Fibroblast of mammary gland (primary cell): ENCODE measurements around the gene KDM6A.
"Not testable (repeated sequence)": the region's sequence is repeated elsewhere in the genome, so short reads cannot be mapped to it uniquely, and the experiment has no call there.

Experiments
- DNase-seq: peaks from one replicate; pipeline ENCODE4 v3.0.0-alpha.2; 2010; ENCODE audit warnings: low read depth
- H3K4me3 ChIP-seq: 2 replicates; pipeline ENCODE4 v1.5.1; 2011; ENCODE audit warnings: low read depth, mild to moderate bottlenecking, low read length, moderate library complexity; ENCODE audit not compliant: control insufficient read depth
- TF ChIP-seq, protein P1 (sequence below): conservative IDR thresholded peaks from 2 replicates; pipeline ENCODE4 v1.5.1; 2011; ENCODE audit warnings: low read depth, low read length, inconsistent platforms; ENCODE audit not compliant: control insufficient read depth, insufficient read depth

KDM6A gene

GRCh38 chrX:44908827-44909226 is 35.8 kb downstream of the KDM6A start:
- no peak overlapping the region for H3K4me3 ChIP-seq
- no peak for DNase-seq
- TF ChIP-seq, protein P1, sequence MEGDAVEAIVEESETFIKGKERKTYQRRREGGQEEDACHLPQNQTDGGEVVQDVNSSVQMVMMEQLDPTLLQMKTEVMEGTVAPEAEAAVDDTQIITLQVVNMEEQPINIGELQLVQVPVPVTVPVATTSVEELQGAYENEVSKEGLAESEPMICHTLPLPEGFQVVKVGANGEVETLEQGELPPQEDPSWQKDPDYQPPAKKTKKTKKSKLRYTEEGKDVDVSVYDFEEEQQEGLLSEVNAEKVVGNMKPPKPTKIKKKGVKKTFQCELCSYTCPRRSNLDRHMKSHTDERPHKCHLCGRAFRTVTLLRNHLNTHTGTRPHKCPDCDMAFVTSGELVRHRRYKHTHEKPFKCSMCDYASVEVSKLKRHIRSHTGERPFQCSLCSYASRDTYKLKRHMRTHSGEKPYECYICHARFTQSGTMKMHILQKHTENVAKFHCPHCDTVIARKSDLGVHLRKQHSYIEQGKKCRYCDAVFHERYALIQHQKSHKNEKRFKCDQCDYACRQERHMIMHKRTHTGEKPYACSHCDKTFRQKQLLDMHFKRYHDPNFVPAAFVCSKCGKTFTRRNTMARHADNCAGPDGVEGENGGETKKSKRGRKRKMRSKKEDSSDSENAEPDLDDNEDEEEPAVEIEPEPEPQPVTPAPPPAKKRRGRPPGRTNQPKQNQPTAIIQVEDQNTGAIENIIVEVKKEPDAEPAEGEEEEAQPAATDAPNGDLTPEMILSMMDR: no peak

GRCh38 chrX:44910508-44910907 is 37.5 kb downstream of the KDM6A start:
- not testable (repeated sequence) for DNase-seq, H3K4me3 ChIP-seq

DNA sequence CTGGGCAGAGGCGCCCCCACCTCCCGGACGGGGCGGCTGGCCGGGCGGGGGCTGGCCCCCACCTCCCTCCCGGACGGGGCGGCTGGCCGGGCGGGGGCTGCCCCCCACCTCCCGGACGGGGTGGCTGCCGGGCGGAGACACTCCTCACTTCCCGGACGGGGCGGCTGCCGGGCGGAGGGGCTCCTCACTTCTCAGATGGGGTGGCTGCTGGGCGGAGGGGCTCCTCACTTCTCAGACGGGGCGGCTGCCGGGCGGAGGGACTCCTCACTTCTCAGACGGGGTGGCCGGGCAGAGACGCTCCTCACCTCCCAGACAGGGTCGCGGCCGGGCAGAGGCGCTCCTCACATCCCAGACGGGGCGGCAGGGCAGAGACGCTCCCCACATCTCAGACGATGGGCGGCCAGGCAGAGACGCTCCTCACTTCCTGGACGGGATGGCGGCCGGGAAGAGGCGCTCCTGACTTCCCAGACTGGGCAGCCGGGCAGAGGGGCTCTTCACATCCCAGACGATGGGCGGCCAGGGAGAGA is 38.1 kb downstream of the KDM6A start:
- not testable (repeated sequence) for DNase-seq

DNA sequence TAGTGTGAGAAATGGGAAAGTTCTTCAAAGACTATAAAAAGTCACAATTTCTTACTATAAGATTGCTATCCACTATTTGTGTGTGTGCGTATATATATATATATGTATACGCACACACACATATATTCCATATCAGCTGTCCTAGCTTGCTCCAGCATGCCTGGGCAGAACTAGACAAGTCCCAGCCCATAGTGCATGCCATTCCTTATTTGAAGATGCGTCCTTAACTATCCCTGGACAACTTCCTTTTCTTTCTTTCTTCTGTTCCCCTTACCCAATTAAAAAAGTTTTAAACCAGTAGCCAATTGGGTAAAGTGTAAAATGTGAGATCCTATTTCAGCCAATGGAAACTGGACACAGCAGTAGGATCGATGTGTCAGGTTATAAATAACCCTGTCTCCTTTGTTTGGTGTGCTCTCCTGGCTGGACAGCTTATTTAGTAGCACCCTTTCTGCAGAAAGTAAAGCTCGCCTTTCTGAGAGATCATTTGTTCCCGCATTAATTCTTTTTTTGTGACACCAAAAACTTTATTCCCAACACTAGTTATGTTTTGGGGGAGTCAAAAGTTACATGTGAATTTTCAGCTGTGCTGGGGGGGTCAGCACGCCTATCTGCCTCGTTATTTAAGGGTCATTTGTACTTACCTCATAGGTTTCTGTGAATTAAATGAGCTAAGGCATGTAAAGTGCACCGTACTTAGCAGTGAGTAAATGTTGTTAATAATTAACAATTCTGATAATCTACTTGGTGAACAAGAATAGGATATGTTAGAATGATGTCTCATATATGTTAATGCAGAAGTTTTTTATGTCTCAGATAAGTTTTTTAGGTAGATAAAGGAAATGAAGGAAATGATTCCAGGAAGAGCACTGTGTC is 40.9 kb downstream of the KDM6A start:
- no peak overlapping the region for H3K4me3 ChIP-seq
- TF ChIP-seq, protein P1: no peak
- DNase-seq: no peak

More for the DNA sequence above, 38.1 kb downstream of the KDM6A start:
- not testable (repeated sequence) for H3K4me3 ChIP-seq

- TF ChIP-seq, protein P1: no peak
These were observed 41.7 kb downstream of the KDM6A start for GRCh38 chrX:44914532-44915198.

DNA sequence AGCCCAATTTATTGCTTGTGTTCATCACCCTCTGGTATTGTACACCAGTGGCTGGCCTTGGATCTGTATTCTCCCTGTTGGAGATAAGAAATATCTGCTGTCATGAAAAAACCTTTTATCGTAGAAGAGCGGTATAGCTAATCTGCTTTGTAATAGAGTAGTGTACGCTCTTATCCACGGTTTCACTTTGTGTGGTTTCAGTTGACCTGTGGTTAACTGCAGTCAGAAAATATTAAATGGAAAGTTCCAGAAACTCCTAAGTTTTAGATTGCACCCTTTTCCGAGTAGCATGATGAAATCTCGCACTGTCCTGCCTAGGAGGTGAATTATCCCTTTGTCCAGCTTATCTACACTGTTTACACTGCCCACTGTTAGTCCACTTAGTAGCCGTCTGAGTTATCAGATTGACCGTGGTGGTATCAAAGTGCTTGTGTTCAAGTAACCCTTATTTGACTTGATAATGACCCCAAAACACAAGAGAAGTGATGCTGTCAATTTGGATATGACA is 42.4 kb downstream of the KDM6A start:
- TF ChIP-seq, protein P1: no peak
- no peak overlapping the region for H3K4me3 ChIP-seq
- no peak for DNase-seq

More at GRCh38 chrX:44914532-44915198, 41.7 kb downstream of the KDM6A start:
- peak; percentile 61 for DNase-seq
- H3K4me3 ChIP-seq: no peak overlapping the region

DNA sequence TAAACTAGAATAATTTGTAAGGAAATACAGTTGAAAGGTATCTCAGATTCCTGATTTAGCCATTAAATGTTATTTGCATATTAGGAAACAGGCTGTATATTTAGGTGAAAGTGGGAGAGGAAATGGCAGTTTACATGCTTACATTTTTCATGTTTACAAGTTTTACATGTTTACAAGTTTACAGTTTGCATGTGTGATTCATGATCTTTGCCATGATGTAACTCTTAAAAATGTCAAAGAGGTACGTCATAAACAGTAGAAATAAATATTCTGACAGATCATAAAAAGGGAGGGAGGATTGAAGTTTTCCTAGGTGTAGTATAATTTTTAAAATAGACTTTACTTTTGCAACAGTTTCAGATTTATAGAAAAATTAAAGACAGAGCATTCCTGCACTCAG is 45.7 kb downstream of the KDM6A start:
- H3K4me3 ChIP-seq: no peak overlapping the region
- DNase-seq: no peak
- TF ChIP-seq, protein P1: no peak
